A673 (cell line): Measurements from ENCODE around the gene SRL.

Source experiments
- EZH2 ChIP-seq: fragments of 200-600 bp; sonication (generic); IDR thresholded peaks from 2 replicates; pipeline ENCODE4 v1.6.1; 2017; ENCODE audit warnings: borderline replicate concordance, low read depth, mild to moderate bottlenecking, mixed read lengths, antibody characterized with exemption, low read length; ENCODE audit not compliant: poor library complexity, severe bottlenecking
- TF ChIP-seq, protein P1 (sequence below): fragments of 300-800, 200-600 bp; sonication (generic); conservative IDR thresholded peaks from 2 replicates; pipeline ENCODE4 v1.5.1; 2017; ENCODE audit warnings: low read depth, mild to moderate bottlenecking, antibody characterized with exemption, low read length, moderate library complexity, mixed read lengths

- TF ChIP-seq, protein P1, sequence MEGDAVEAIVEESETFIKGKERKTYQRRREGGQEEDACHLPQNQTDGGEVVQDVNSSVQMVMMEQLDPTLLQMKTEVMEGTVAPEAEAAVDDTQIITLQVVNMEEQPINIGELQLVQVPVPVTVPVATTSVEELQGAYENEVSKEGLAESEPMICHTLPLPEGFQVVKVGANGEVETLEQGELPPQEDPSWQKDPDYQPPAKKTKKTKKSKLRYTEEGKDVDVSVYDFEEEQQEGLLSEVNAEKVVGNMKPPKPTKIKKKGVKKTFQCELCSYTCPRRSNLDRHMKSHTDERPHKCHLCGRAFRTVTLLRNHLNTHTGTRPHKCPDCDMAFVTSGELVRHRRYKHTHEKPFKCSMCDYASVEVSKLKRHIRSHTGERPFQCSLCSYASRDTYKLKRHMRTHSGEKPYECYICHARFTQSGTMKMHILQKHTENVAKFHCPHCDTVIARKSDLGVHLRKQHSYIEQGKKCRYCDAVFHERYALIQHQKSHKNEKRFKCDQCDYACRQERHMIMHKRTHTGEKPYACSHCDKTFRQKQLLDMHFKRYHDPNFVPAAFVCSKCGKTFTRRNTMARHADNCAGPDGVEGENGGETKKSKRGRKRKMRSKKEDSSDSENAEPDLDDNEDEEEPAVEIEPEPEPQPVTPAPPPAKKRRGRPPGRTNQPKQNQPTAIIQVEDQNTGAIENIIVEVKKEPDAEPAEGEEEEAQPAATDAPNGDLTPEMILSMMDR = no peak
- TF ChIP-seq EZH2 = no peak
Measured at GRCh38 chr16:4193920-4194319, 48.0 kb downstream of the SRL start.
